Panc1 (cell line): ENCODE results near the gene SULT4A1. TPM values are rescaled to one million over a fixed set of nuclear protein-coding genes. Genes with fewer than 3 reads are reported as not detected.

Source experiments
- ATAC-seq: fragments of 200-7000 bp; cut with Tn5 transposase; 2 replicates; pipeline ENCODE4 v1.9.1; 2020; ENCODE audit warnings: mild to moderate bottlenecking, moderate library complexity
- BruUV-seq: library from RNA; stranded (reverse); fragments of 400-500 nt; replicated peaks from 2 replicates; lab custom pipeline; 2021; lab: Mats Ljungman, UMichigan
- CTCF ChIA-PET: fragments of 300-600 bp; sonication (Branson Sonifier 250); formaldehyde crosslinking; loops from one replicate; lab custom pipeline; 2022; ENCODE audit warnings: antibody characterized with exemption; lab: Charles Lee
- POLR2A ChIA-PET: fragments of 300-600 bp; sonication (Branson Sonifier 250); formaldehyde crosslinking; loops from one replicate; lab custom pipeline; 2022; ENCODE audit warnings: antibody characterized with exemption; lab: Charles Lee
- DNase-seq: peaks from one replicate; pipeline ENCODE4 v3.0.0-alpha.2; 2010; ENCODE audit warnings: low read depth, low spot score
- H3K27ac ChIP-seq: 2 replicates; pipeline ENCODE4 v1.5.1; 2011; ENCODE audit warnings: mild to moderate bottlenecking, low read length, inconsistent platforms
- H3K27me3 ChIP-seq: fragments of 200-500 bp; sonication (Bioruptor generic); 2 replicates; pipeline ENCODE4 v1.6.0; 2014; ENCODE audit warnings: low read length, inconsistent platforms; ENCODE audit not compliant: control insufficient read depth, insufficient read depth
- H3K36me3 ChIP-seq: fragments of 200-500 bp; sonication (Bioruptor generic); 2 replicates; pipeline ENCODE4 v1.5.1; 2014; ENCODE audit warnings: inconsistent platforms, mild to moderate bottlenecking, low read length, moderate library complexity; ENCODE audit not compliant: control insufficient read depth, insufficient read depth
- H3K4me1 ChIP-seq: 2 replicates; pipeline ENCODE4 v1.5.1; 2011; ENCODE audit warnings: inconsistent platforms, mild to moderate bottlenecking, low read length, moderate library complexity; ENCODE audit not compliant: control insufficient read depth, insufficient read depth
- H3K4me3 ChIP-seq, 2 experiments: 2 replicates each; pipeline ENCODE4 v1.5.1; 2011 to 2012; ENCODE audit warnings: low read depth in 2 of 2, low read length in 2 of 2, mild to moderate bottlenecking in 2 of 2, inconsistent platforms in 1 of 2, moderate library complexity in 1 of 2
- H3K9me3 ChIP-seq: fragments of 200-500 bp; sonication (Bioruptor generic); 2 replicates; pipeline ENCODE4 v1.5.1; 2014; ENCODE audit warnings: low read depth, mild to moderate bottlenecking, inconsistent platforms, low read length, moderate library complexity; ENCODE audit not compliant: control insufficient read depth, insufficient read depth
- POLR2AphosphoS5 ChIP-seq: IDR thresholded peaks from 2 replicates; pipeline ENCODE4 v1.6.1; 2012; ENCODE audit warnings: mild to moderate bottlenecking, low read depth, low read length, moderate library complexity
- SIN3A ChIP-seq: IDR thresholded peaks from 2 replicates; pipeline ENCODE4 v1.6.1; 2012; ENCODE audit warnings: low read depth, mild to moderate bottlenecking, low read length, moderate library complexity, borderline replicate concordance; ENCODE audit not compliant: insufficient read depth
- TCF7L2 ChIP-seq: IDR thresholded peaks from 2 replicates; pipeline ENCODE4 v1.6.1; 2011; ENCODE audit warnings: mild to moderate bottlenecking, low read depth, low read length, inconsistent platforms
- in situ Hi-C: cut with HindIII; loops from 2 replicates; pipeline ENCODE4 v1.10.0; 2016; ENCODE audit warnings: low sequenced_read_pairs, low pct_unique_long_range_greater_than_20kb
- intact Hi-C: fragments of 100-400 bp; cut with micrococcal nuclease; formaldehyde crosslinking; loops from one replicate; pipeline ENCODE4 v1.10.0; 2022; ENCODE audit not compliant: unreplicated experiment
- total RNA-seq: library from RNA; stranded (reverse); gene quantifications from one replicate; pipeline ENCODE4 v1.2.1, GENCODE V29; 2021; ENCODE audit not compliant: unreplicated experiment
- TF ChIP-seq, protein P1 (sequence below): fragments of 450-650 bp; IDR thresholded peaks from 2 replicates; pipeline ENCODE4 v1.5.1; 2017; ENCODE audit warnings: mild to moderate bottlenecking
- TF ChIP-seq, protein P2 (sequence below), 2 experiments: IDR thresholded peaks; 2 replicates each; pipeline ENCODE4 v1.6.1; 2011 to 2012; ENCODE audit warnings: low read depth in 2 of 2, control low read depth in 1 of 2, low read length in 1 of 2, mild to moderate bottlenecking in 1 of 2, moderate library complexity in 1 of 2; ENCODE audit not compliant: insufficient read depth in 1 of 2

SULT4A1 gene
- total RNA-seq, 1 experiment from 2014 or later, result 12.0 TPM

DNA sequence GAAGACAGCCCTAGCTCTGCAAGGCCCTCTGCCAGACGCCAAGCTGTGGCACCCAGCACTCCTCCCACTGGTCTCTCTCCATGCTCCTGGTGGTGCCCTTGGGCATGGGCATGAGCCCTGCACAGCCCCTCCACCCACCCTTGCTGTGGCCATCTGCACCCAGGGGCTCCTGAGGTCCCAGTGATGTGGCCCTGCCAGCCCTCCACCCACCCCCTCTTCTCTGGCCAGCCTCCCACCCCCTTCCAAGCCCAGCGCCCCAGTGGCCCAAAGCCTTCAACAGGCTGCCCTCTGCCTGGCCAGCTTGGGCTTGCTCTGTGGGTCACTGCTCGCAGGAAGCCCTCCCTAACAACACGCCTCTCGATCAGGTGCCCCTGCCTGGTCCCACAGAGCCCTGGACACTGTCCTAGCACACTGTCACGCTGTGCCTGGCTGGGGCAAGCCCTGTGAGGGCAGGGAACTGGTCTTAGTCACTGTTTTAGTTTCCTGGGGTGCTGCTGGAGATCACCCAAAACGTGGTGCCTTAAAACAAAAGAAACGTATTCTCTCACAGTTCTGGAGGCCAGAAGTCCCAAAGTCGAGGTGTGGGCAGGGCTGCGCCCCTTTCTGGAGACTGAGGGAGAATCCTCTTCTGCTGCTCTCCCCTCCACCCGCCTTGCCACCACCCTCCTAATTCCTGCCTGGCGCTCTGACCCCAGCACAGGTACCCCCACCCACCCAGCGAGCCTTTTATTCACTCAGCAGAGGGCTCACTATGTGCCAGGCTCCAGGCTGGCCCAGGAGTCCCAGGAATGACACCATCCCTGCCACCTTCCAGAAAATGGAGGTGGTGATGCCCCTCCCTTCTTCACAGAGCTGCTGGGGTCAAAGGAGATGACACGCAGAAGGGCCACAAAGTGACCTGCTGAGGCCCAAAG lies 14.7 kb downstream of the SULT4A1 start:
- ATAC-seq (no peak), DNase-seq (no peak)
- H3K9me3 ChIP-seq, result no peaks in the 10 kb centered on the region
- no peaks in the 10 kb centered on the region for H3K27me3 ChIP-seq
- no peaks in the 10 kb centered on the region for H3K4me1 ChIP-seq
- intact Hi-C loops (no loop called here), in situ Hi-C loops (no loop called here)
- no peaks in the 10 kb centered on the region for H3K36me3 ChIP-seq
- POLR2A ChIA-PET, result no interaction called here
- CTCF ChIA-PET, result no interaction called here
- no peak overlapping the region for H3K27ac ChIP-seq
- H3K4me3 ChIP-seq, result no peak overlapping the region
- no peak for TF ChIP-seq POLR2AphosphoS5
- TF ChIP-seq TCF7L2, result no peak
- TF ChIP-seq, protein P1, sequence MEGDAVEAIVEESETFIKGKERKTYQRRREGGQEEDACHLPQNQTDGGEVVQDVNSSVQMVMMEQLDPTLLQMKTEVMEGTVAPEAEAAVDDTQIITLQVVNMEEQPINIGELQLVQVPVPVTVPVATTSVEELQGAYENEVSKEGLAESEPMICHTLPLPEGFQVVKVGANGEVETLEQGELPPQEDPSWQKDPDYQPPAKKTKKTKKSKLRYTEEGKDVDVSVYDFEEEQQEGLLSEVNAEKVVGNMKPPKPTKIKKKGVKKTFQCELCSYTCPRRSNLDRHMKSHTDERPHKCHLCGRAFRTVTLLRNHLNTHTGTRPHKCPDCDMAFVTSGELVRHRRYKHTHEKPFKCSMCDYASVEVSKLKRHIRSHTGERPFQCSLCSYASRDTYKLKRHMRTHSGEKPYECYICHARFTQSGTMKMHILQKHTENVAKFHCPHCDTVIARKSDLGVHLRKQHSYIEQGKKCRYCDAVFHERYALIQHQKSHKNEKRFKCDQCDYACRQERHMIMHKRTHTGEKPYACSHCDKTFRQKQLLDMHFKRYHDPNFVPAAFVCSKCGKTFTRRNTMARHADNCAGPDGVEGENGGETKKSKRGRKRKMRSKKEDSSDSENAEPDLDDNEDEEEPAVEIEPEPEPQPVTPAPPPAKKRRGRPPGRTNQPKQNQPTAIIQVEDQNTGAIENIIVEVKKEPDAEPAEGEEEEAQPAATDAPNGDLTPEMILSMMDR, result no peak
- TF ChIP-seq, protein P2, sequence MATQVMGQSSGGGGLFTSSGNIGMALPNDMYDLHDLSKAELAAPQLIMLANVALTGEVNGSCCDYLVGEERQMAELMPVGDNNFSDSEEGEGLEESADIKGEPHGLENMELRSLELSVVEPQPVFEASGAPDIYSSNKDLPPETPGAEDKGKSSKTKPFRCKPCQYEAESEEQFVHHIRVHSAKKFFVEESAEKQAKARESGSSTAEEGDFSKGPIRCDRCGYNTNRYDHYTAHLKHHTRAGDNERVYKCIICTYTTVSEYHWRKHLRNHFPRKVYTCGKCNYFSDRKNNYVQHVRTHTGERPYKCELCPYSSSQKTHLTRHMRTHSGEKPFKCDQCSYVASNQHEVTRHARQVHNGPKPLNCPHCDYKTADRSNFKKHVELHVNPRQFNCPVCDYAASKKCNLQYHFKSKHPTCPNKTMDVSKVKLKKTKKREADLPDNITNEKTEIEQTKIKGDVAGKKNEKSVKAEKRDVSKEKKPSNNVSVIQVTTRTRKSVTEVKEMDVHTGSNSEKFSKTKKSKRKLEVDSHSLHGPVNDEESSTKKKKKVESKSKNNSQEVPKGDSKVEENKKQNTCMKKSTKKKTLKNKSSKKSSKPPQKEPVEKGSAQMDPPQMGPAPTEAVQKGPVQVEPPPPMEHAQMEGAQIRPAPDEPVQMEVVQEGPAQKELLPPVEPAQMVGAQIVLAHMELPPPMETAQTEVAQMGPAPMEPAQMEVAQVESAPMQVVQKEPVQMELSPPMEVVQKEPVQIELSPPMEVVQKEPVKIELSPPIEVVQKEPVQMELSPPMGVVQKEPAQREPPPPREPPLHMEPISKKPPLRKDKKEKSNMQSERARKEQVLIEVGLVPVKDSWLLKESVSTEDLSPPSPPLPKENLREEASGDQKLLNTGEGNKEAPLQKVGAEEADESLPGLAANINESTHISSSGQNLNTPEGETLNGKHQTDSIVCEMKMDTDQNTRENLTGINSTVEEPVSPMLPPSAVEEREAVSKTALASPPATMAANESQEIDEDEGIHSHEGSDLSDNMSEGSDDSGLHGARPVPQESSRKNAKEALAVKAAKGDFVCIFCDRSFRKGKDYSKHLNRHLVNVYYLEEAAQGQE (IDR thresholded peaks at IDR 0.05; ENCODE audit: insufficient read depth in 1 of 2, low read depth in 2 of 2, low read length in 1 of 2), result no peak
- no peak for TF ChIP-seq SIN3A
- BruUV-seq, result no TSS peak

DNA sequence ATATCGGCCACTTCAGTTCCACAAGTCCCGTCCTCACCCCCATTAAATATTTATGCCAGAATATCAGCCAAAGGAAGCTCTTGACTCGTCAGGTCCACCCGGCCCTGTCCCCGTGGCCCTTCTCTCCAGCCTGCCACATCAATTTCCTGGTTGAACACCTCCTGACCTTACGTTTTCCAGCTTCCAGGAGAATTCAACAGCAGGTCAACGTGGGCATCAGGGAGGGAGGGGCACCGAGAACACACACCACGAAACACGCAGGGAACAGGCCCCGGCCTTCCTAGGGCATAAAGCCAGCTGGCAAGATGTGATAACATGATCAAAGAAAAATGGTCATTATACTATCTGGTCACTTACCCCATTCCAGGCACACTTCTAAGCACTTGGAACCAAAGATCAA lies 15.3 kb downstream of the SULT4A1 start:
- in situ Hi-C loops (no loop called here), intact Hi-C loops (no loop called here)
- CTCF ChIA-PET, result no interaction called here
- BruUV-seq, result no TSS peak
- POLR2A ChIA-PET, result no interaction called here
- no peak for DNase-seq
- Histone ChIP-seq H3K9me3 (no peaks in the 10 kb centered on the region), H3K27ac (no peak overlapping the region), H3K36me3 (no peaks in the 10 kb centered on the region), H3K27me3 (no peaks in the 10 kb centered on the region), H3K4me3 (no peak overlapping the region), H3K4me1 (no peaks in the 10 kb centered on the region)
- ATAC-seq, result no peak
- TF ChIP-seq, protein P2 (IDR thresholded peaks at IDR 0.05; ENCODE audit: insufficient read depth in 1 of 2, low read depth in 2 of 2, low read length in 1 of 2), result no peak
- TF ChIP-seq TCF7L2, result no peak
- no peak for TF ChIP-seq SIN3A
- TF ChIP-seq, protein P1, result no peak
- no peak for TF ChIP-seq POLR2AphosphoS5
